Sigmoid colon (tissue), 3 donors: ENCODE results near the gene DNASE1L3.

Source experiments
- POLR2A ChIP-seq, 2 donors: fragments of 450-650 bp; IDR thresholded peaks; one replicate each; pipeline ENCODE4 v1.6.1; 2016; ENCODE audit warnings: antibody characterized with exemption in 2 of 2, mild to moderate bottlenecking in 2 of 2, moderate library complexity in 2 of 2
- TF ChIP-seq, protein P1 (sequence below), 4 experiments: fragments of 450-650 bp in 3 of 4; fragments of 200-600 bp in 1 of 4; IDR thresholded peaks; one replicate each; pipeline ENCODE4 v1.5.1; 2016 to 2019; ENCODE audit warnings: antibody characterized with exemption in 4 of 4, mild to moderate bottlenecking in 3 of 4, moderate library complexity in 2 of 4

DNA sequence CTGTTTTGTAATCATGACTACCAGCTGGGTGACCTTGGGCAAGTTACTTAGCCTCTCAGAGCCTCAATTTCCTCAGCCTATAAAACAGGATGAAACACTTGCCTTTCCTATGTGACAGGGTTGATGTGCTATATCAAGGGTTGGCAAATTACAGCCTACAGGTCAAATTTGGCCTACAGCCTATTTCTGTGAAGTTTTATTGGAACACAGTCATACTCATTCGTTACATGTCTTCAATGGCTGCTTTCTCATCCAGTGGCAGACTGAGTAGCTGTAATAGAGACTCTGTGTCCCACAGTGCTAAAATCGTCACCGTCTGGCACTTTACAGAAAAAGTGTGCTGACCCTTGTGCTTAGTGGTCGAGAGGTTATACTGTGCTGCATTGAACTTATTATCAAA, 43.4 kb upstream of the DNASE1L3 start:
- TF ChIP-seq, protein P1, sequence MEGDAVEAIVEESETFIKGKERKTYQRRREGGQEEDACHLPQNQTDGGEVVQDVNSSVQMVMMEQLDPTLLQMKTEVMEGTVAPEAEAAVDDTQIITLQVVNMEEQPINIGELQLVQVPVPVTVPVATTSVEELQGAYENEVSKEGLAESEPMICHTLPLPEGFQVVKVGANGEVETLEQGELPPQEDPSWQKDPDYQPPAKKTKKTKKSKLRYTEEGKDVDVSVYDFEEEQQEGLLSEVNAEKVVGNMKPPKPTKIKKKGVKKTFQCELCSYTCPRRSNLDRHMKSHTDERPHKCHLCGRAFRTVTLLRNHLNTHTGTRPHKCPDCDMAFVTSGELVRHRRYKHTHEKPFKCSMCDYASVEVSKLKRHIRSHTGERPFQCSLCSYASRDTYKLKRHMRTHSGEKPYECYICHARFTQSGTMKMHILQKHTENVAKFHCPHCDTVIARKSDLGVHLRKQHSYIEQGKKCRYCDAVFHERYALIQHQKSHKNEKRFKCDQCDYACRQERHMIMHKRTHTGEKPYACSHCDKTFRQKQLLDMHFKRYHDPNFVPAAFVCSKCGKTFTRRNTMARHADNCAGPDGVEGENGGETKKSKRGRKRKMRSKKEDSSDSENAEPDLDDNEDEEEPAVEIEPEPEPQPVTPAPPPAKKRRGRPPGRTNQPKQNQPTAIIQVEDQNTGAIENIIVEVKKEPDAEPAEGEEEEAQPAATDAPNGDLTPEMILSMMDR (IDR thresholded peaks at IDR 0.05), result no peak
- TF ChIP-seq POLR2A (IDR thresholded peaks at IDR 0.05), result no peak
